HepG2 (cell line): ENCODE data around the gene PHF19. TPM values are rescaled to one million over a fixed set of nuclear protein-coding genes. Genes with fewer than 3 reads are reported as not detected.

Experiments used
- ATAC-seq: fragments of 200-7000 bp; cut with Tn5 transposase; 3 replicates; pipeline ENCODE4 v1.9.1; 2020; ENCODE audit warnings: mild to moderate bottlenecking, moderate library complexity
- BruUV-seq: library from RNA; stranded (reverse); fragments of 400-500 nt; replicated peaks from 2 replicates; lab custom pipeline; 2021; lab: Mats Ljungman, UMichigan
- CTCF ChIA-PET: fragments of 300-600 bp; formaldehyde crosslinking; extraction: SDS; loops from one replicate; lab custom pipeline; 2021; ENCODE audit warnings: low total read pairs, inconsistent platforms, low intra/inter-chr PET ratio; lab: Yijun Ruan, JAX
- POLR2A ChIA-PET: fragments of 350-600 bp; sonication (Branson Sonifier 250); formaldehyde crosslinking; loops from one replicate; lab custom pipeline; 2020; ENCODE audit warnings: antibody characterized with exemption, inconsistent platforms; lab: Yijun Ruan, JAX
- DNase-seq: peaks from one replicate; pipeline ENCODE4 v3.0.0-alpha.2; 2015; ENCODE audit warnings: low spot score
- FAIRE-seq: peaks from 3 replicates; lab custom pipeline; 2011; peaks lifted over from hg19 to GRCh38; lab: Jason Lieb, UNC
- H2AFZ ChIP-seq: one replicate; pipeline ENCODE4 v1.6.1; 2011; ENCODE audit warnings: low read length, inconsistent platforms
- H3K27ac ChIP-seq: fragments of 300-600 bp; 3 replicates; pipeline ENCODE4 v1.8.0; 2011; ENCODE audit warnings: mixed run types, mild to moderate bottlenecking, mixed read lengths, low read length, inconsistent platforms; ENCODE audit not compliant: insufficient read depth; ENCODE audit errors: extremely low read length
- H3K27me3 ChIP-seq, 2 experiments: fragments of 200-600 bp in 1 of 2; 2 replicates in 1 of 2; 3 replicates in 1 of 2; pipeline versions ENCODE4 v1.6.0 to v1.8.0; 2011; ENCODE audit warnings: low read length in 2 of 2, mild to moderate bottlenecking in 2 of 2, moderate library complexity in 2 of 2, inconsistent platforms in 1 of 2; ENCODE audit not compliant: insufficient read depth in 2 of 2, control insufficient read depth in 1 of 2
- H3K36me3 ChIP-seq, 2 experiments: fragments of 200-600 bp in 1 of 2; replicated peaks in 1 of 2; 2 replicates in 1 of 2; 3 replicates in 1 of 2; pipeline versions ENCODE4 v1.5.1 to v1.8.0; 2011; ENCODE audit warnings: low read length in 2 of 2, inconsistent platforms in 1 of 2; ENCODE audit not compliant: insufficient read depth in 2 of 2, control insufficient read depth in 1 of 2
- H3K4me1 ChIP-seq: 2 replicates; pipeline ENCODE4 v1.5.1; 2012; ENCODE audit warnings: low read length, inconsistent platforms; ENCODE audit not compliant: insufficient read depth
- H3K4me2 ChIP-seq: 2 replicates; pipeline ENCODE4 v1.6.0; 2011; ENCODE audit warnings: low read depth, low read length, inconsistent platforms
- H3K4me3 ChIP-seq, 3 experiments: fragments of 200-600 bp in 1 of 3; sonication (generic), shearing (Covaris generic) in 1 of 3; replicated peaks in 1 of 3; 2 replicates each; pipeline ENCODE4 v1.5.1; 2011 to 2016; ENCODE audit warnings: low read length in 3 of 3, inconsistent platforms in 2 of 3, low read depth in 2 of 3, mild to moderate bottlenecking in 2 of 3, control low read depth in 1 of 3, mixed read lengths in 1 of 3; ENCODE audit not compliant: insufficient read depth in 1 of 3
- H3K79me2 ChIP-seq: one replicate; pipeline ENCODE4 v1.6.1; 2011; ENCODE audit warnings: low read length, inconsistent platforms; ENCODE audit not compliant: insufficient read depth
- H3K9ac ChIP-seq: 2 replicates; pipeline ENCODE4 v1.6.0; 2011; ENCODE audit warnings: mild to moderate bottlenecking, low read depth, low read length, inconsistent platforms; ENCODE audit not compliant: insufficient read depth
- H3K9me3 ChIP-seq: 2 replicates; pipeline ENCODE4 v1.5.1; 2012; ENCODE audit warnings: mild to moderate bottlenecking, low read length
- H4K20me1 ChIP-seq: 2 replicates; pipeline ENCODE4 v1.6.0; 2011; ENCODE audit warnings: inconsistent platforms, mild to moderate bottlenecking, low read length, moderate library complexity; ENCODE audit not compliant: insufficient read depth
- BHLHE40 ChIP-seq: IDR thresholded peaks from 2 replicates; pipeline ENCODE4 v1.6.1; 2011; ENCODE audit warnings: low read length, improper control_type of control experiment
- ELF4 ChIP-seq: sonication (generic); formaldehyde crosslinking; IDR thresholded peaks from 2 replicates; pipeline ENCODE4 v1.5.0; 2020; ENCODE audit warnings: missing genetic modification reagents, mild to moderate bottlenecking, moderate library complexity, borderline replicate concordance
- ESRRA ChIP-seq: sonication (generic); formaldehyde crosslinking; IDR thresholded peaks from 2 replicates; pipeline ENCODE4 v1.5.1; 2020; ENCODE audit warnings: mild to moderate bottlenecking, low read depth, missing genetic modification reagents
- GABPA ChIP-seq, 2 experiments: IDR thresholded peaks; 2 replicates each; pipeline ENCODE4 v1.6.1; 2011 to 2016; ENCODE audit warnings: low read depth in 2 of 2, low read length in 1 of 2, missing biosample characterization in 1 of 2, missing genetic modification characterization in 1 of 2
- HHEX ChIP-seq: IDR thresholded peaks from 2 replicates; pipeline ENCODE4 v1.6.1; 2016; ENCODE audit warnings: control low read depth
- ISX ChIP-seq: sonication (generic); formaldehyde crosslinking; conservative IDR thresholded peaks from 2 replicates; pipeline ENCODE4 v1.5.0; 2020; ENCODE audit warnings: missing genetic modification reagents
- KDM1A ChIP-seq: IDR thresholded peaks from 2 replicates; pipeline ENCODE4 v1.6.1; 2016; ENCODE audit warnings: missing compliant biosample characterization
- RBM39 ChIP-seq: fragments of 200-400 bp; formaldehyde crosslinking; IDR thresholded peaks from one replicate; pipeline ENCODE4 v1.6.1; 2018; ENCODE audit warnings: antibody characterized with exemption, mild to moderate bottlenecking, low read depth, low read length; ENCODE audit not compliant: poor library complexity, severe bottlenecking
- SSRP1 ChIP-seq: IDR thresholded peaks from 2 replicates; pipeline ENCODE4 v1.6.1; 2016; ENCODE audit warnings: control low read depth
- XBP1 ChIP-seq: sonication (generic); formaldehyde crosslinking; IDR thresholded peaks from 2 replicates; pipeline ENCODE4 v1.5.0; 2020; ENCODE audit warnings: missing genetic modification reagents
- ZNF143 ChIP-seq: sonication (generic); formaldehyde crosslinking; IDR thresholded peaks from 2 replicates; pipeline ENCODE4 v1.4.0; 2020; ENCODE audit warnings: missing genetic modification reagents
- WGBS: methylation state at CpG from one replicate; pipeline ENCODE4 v1.1.6; 2017; ENCODE audit warnings: low lambda C conversion rate; 5-methylcytosine and 5-hydroxymethylcytosine counted together
- in situ Hi-C: cut with HindIII; loops from 2 replicates; pipeline ENCODE4 v1.10.0; 2017; ENCODE audit warnings: low pct_unique_long_range_greater_than_20kb; ENCODE audit not compliant: extremely low pct_ligation_motif_present
- intact Hi-C: fragments of 100-400 bp; cut with micrococcal nuclease; formaldehyde crosslinking; loops from one replicate; pipeline ENCODE4 v1.10.0; 2022; ENCODE audit not compliant: unreplicated experiment
- polyA plus RNA-seq, 8 experiments: library from polyadenylated mRNA; depleted of rRNA in 3 of 8; stranded (reverse) in 7 of 8; unstranded in 1 of 8; fragments of >200 nt; fragmentation: Illumina TruSeq in 4 of 8; extraction: Trizol in 4 of 8; gene quantifications; 2 replicates each; pipeline versions ENCODE4 v1.2.1 to v1.2.3, GENCODE V29; 2011 to 2016; ENCODE audit warnings: low read depth in 4 of 8, missing spikeins in 1 of 8, mixed read lengths in 1 of 8; ENCODE audit not compliant: insufficient read depth in 1 of 8
- total RNA-seq, 5 experiments: library from RNA; depleted of rRNA; stranded (reverse); fragments of >200 nt; fragmentation: Illumina TruSeq; extraction: Trizol; gene quantifications; 2 replicates each; pipeline ENCODE4 v1.2.3, GENCODE V29; 2016; ENCODE audit warnings: low read depth in 1 of 5
- TF ChIP-seq, protein P1 (sequence below): sonication (generic); formaldehyde crosslinking; IDR thresholded peaks from 2 replicates; pipeline ENCODE4 v1.4.0; 2020; ENCODE audit warnings: missing genetic modification reagents
- TF ChIP-seq, protein P2 (sequence below): sonication (generic); formaldehyde crosslinking; conservative IDR thresholded peaks from 2 replicates; pipeline ENCODE4 v1.8.1; 2023; ENCODE audit warnings: missing genetic modification reagents
- TF ChIP-seq, protein P3 (sequence below): sonication (generic); formaldehyde crosslinking; IDR thresholded peaks from 2 replicates; pipeline ENCODE4 v1.5.0; 2020; ENCODE audit warnings: mild to moderate bottlenecking, missing genetic modification reagents, borderline replicate concordance

Gene PHF19
- total and polyA plus RNA-seq, 2 of the 13 experiments (the other 11 are each of a cell fraction or from before 2014, with no cell fraction given): 29.7 to 41.3 TPM

DNA sequence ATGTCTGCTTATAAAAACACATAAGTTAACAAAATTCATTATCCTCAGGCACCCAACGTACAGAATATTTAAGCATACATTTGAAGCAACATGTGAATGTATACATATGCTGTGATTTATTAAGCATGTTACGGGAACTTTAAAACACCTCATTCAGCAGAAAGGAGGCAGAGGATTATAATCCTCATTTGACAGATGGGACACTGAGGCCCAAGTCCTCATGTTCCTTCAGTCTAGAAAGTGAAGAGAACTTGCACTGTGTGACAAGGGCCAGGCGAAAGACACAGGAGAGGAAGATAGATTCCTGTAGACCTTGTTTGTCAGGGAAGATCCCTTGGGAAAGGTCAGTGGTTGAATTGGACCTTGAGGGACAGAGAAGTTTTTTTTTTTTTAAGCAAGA is 26.7 kb downstream of the PHF19 start:
- DNase-seq (no peak), ATAC-seq (no peak), FAIRE-seq (no peak)
- Histone ChIP-seq H3K4me3 (no peak overlapping the region), H3K27ac (no peak overlapping the region), H3K9ac (no peak overlapping the region), H4K20me1 (no peaks in the 10 kb centered on the region), H2AFZ (no peak overlapping the region), H3K9me3 (no peaks in the 10 kb centered on the region), H3K4me2 (no peak overlapping the region), H3K4me1 (peaks cover 18% of the 10 kb centered on the region), H3K79me2 (no peaks in the 10 kb centered on the region), H3K36me3 (no peaks in the 10 kb centered on the region; a peak in 1 of 5 replicates), H3K27me3 (no peaks in the 10 kb centered on the region)
- no peak for TF ChIP-seq ESRRA (CRISPR knock-in tag)
- TF ChIP-seq GABPA (IDR thresholded peaks at IDR 0.05; ENCODE audit: low read depth, low read length): no peak
- TF ChIP-seq GABPA (CRISPR knock-in tag; IDR thresholded peaks at IDR 0.05; ENCODE audit: low read depth): no peak
- TF ChIP-seq ELF4 (CRISPR knock-in tag): no peak
- no peak for TF ChIP-seq XBP1 (CRISPR knock-in tag)
- TF ChIP-seq HHEX (CRISPR knock-in tag): no peak
- TF ChIP-seq ZNF143 (CRISPR knock-in tag): no peak
- TF ChIP-seq SSRP1 (CRISPR knock-in tag): no peak
- TF ChIP-seq, protein P1, sequence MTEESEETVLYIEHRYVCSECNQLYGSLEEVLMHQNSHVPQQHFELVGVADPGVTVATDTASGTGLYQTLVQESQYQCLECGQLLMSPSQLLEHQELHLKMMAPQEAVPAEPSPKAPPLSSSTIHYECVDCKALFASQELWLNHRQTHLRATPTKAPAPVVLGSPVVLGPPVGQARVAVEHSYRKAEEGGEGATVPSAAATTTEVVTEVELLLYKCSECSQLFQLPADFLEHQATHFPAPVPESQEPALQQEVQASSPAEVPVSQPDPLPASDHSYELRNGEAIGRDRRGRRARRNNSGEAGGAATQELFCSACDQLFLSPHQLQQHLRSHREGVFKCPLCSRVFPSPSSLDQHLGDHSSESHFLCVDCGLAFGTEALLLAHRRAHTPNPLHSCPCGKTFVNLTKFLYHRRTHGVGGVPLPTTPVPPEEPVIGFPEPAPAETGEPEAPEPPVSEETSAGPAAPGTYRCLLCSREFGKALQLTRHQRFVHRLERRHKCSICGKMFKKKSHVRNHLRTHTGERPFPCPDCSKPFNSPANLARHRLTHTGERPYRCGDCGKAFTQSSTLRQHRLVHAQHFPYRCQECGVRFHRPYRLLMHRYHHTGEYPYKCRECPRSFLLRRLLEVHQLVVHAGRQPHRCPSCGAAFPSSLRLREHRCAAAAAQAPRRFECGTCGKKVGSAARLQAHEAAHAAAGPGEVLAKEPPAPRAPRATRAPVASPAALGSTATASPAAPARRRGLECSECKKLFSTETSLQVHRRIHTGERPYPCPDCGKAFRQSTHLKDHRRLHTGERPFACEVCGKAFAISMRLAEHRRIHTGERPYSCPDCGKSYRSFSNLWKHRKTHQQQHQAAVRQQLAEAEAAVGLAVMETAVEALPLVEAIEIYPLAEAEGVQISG (CRISPR knock-in tag): no peak
- no peak for TF ChIP-seq ISX (CRISPR knock-in tag)
- TF ChIP-seq, protein P2, sequence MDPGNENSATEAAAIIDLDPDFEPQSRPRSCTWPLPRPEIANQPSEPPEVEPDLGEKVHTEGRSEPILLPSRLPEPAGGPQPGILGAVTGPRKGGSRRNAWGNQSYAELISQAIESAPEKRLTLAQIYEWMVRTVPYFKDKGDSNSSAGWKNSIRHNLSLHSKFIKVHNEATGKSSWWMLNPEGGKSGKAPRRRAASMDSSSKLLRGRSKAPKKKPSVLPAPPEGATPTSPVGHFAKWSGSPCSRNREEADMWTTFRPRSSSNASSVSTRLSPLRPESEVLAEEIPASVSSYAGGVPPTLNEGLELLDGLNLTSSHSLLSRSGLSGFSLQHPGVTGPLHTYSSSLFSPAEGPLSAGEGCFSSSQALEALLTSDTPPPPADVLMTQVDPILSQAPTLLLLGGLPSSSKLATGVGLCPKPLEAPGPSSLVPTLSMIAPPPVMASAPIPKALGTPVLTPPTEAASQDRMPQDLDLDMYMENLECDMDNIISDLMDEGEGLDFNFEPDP: no peak
- no peak for TF ChIP-seq BHLHE40
- TF ChIP-seq RBM39: no peak
- no peak for TF ChIP-seq KDM1A (CRISPR knock-in tag)
- TF ChIP-seq, protein P3, sequence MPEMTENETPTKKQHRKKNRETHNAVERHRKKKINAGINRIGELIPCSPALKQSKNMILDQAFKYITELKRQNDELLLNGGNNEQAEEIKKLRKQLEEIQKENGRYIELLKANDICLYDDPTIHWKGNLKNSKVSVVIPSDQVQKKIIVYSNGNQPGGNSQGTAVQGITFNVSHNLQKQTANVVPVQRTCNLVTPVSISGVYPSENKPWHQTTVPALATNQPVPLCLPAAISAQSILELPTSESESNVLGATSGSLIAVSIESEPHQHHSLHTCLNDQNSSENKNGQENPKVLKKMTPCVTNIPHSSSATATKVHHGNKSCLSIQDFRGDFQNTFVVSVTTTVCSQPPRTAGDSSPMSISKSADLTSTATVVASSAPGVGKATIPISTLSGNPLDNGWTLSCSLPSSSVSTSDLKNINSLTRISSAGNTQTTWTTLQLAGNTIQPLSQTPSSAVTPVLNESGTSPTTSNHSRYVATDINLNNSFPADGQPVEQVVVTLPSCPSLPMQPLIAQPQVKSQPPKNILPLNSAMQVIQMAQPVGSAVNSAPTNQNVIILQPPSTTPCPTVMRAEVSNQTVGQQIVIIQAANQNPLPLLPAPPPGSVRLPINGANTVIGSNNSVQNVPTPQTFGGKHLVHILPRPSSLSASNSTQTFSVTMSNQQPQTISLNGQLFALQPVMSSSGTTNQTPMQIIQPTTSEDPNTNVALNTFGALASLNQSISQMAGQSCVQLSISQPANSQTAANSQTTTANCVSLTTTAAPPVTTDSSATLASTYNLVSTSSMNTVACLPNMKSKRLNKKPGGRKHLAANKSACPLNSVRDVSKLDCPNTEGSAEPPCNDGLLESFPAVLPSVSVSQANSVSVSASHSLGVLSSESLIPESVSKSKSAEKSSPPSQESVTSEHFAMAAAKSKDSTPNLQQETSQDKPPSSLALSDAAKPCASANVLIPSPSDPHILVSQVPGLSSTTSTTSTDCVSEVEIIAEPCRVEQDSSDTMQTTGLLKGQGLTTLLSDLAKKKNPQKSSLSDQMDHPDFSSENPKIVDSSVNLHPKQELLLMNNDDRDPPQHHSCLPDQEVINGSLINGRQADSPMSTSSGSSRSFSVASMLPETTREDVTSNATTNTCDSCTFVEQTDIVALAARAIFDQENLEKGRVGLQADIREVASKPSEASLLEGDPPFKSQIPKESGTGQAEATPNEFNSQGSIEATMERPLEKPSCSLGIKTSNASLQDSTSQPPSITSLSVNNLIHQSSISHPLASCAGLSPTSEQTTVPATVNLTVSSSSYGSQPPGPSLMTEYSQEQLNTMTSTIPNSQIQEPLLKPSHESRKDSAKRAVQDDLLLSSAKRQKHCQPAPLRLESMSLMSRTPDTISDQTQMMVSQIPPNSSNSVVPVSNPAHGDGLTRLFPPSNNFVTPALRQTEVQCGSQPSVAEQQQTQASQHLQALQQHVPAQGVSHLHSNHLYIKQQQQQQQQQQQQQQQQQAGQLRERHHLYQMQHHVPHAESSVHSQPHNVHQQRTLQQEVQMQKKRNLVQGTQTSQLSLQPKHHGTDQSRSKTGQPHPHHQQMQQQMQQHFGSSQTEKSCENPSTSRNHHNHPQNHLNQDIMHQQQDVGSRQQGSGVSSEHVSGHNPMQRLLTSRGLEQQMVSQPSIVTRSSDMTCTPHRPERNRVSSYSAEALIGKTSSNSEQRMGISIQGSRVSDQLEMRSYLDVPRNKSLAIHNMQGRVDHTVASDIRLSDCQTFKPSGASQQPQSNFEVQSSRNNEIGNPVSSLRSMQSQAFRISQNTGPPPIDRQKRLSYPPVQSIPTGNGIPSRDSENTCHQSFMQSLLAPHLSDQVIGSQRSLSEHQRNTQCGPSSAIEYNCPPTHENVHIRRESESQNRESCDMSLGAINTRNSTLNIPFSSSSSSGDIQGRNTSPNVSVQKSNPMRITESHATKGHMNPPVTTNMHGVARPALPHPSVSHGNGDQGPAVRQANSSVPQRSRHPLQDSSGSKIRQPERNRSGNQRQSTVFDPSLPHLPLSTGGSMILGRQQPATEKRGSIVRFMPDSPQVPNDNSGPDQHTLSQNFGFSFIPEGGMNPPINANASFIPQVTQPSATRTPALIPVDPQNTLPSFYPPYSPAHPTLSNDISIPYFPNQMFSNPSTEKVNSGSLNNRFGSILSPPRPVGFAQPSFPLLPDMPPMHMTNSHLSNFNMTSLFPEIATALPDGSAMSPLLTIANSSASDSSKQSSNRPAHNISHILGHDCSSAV (CRISPR knock-in tag): no peak
- no TSS peak for BruUV-seq
- 79% methylated on average over 3 of the region's 3 CpGs for WGBS
- ChIA-PET POLR2A (no interaction called here), CTCF (no interaction called here)
- in situ Hi-C loops: no loop called here
- intact Hi-C loops: no loop called here
